MM.1S (cell line): ENCODE measurements around the gene GCN1.

ENCODE experiments used
- EZH2phosphoT487 ChIP-seq: fragments of 300-600 bp; sonication (generic); IDR thresholded peaks from 2 replicates; pipeline ENCODE4 v1.6.1; 2018; ENCODE audit warnings: antibody characterized with exemption, low read length
- TF ChIP-seq, protein P1 (sequence below): fragments of 300-600 bp; sonication (generic); IDR thresholded peaks from 2 replicates; pipeline ENCODE4 v1.5.1; 2016; ENCODE audit warnings: antibody characterized with exemption, low read length, mixed read lengths

DNA sequence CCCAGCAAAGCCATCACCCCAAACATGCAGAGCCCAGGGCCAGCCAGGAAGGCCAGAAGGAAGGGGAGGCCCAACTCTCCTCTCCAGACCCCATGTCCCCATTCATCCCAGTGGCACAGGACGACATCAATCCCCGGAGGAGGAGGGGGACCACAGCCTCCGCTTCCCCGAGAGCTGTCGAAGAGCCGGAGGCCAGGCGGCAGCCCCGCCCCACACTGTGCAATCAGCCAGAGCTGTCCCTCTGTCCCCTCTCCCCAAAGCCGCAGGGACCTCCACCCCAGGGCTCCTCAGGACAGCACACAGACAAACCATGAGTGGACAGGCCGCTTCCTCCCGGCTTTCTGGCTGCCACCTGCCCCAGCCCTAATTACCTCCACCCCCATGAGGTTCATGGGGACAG lies 94.8 kb downstream of the GCN1 start:
- TF ChIP-seq, protein P1, sequence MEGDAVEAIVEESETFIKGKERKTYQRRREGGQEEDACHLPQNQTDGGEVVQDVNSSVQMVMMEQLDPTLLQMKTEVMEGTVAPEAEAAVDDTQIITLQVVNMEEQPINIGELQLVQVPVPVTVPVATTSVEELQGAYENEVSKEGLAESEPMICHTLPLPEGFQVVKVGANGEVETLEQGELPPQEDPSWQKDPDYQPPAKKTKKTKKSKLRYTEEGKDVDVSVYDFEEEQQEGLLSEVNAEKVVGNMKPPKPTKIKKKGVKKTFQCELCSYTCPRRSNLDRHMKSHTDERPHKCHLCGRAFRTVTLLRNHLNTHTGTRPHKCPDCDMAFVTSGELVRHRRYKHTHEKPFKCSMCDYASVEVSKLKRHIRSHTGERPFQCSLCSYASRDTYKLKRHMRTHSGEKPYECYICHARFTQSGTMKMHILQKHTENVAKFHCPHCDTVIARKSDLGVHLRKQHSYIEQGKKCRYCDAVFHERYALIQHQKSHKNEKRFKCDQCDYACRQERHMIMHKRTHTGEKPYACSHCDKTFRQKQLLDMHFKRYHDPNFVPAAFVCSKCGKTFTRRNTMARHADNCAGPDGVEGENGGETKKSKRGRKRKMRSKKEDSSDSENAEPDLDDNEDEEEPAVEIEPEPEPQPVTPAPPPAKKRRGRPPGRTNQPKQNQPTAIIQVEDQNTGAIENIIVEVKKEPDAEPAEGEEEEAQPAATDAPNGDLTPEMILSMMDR: no peak
- no peak for TF ChIP-seq EZH2phosphoT487
